HepG2 (cell line): Measurements from ENCODE around the gene RNF14. TPM values are rescaled to one million over a fixed set of nuclear protein-coding genes. Genes with fewer than 3 reads are reported as not detected.

Experiments used
- FOXC1 ChIP-seq: sonication (generic); formaldehyde crosslinking; IDR thresholded peaks from 2 replicates; pipeline ENCODE4 v1.8.0; 2022; ENCODE audit warnings: mild to moderate bottlenecking, missing genetic modification reagents, borderline replicate concordance
- GTF2F1 ChIP-seq: fragments of 150-350 bp; IDR thresholded peaks from 2 replicates; pipeline ENCODE4 v1.6.1; 2014; ENCODE audit warnings: low read length
- IKZF1 ChIP-seq: fragments of 450-650 bp; IDR thresholded peaks from 2 replicates; pipeline ENCODE4 v1.7.1; 2016
- IRF9 ChIP-seq: sonication (generic); formaldehyde crosslinking; IDR thresholded peaks from 2 replicates; pipeline ENCODE4 v1.8.0; 2022; ENCODE audit warnings: missing genetic modification reagents, mild to moderate bottlenecking, borderline replicate concordance
- KDM5B ChIP-seq: sonication (generic); formaldehyde crosslinking; IDR thresholded peaks from 2 replicates; pipeline ENCODE4 v1.4.0; 2020; ENCODE audit warnings: missing genetic modification reagents, mild to moderate bottlenecking, borderline replicate concordance
- MTF2 ChIP-seq: sonication (generic); formaldehyde crosslinking; IDR thresholded peaks from 2 replicates; pipeline ENCODE4 v1.5.0; 2020; ENCODE audit warnings: missing genetic modification reagents, borderline replicate concordance
- NBN ChIP-seq: fragments of 450-650 bp; conservative IDR thresholded peaks from 2 replicates; pipeline ENCODE4 v1.6.1; 2017
- PHF20 ChIP-seq: sonication (generic); formaldehyde crosslinking; IDR thresholded peaks from 2 replicates; pipeline ENCODE4 v1.5.0; 2020; ENCODE audit warnings: mild to moderate bottlenecking, missing genetic modification reagents
- PHF5A ChIP-seq: IDR thresholded peaks from one replicate; pipeline ENCODE4 v1.6.1; 2018; ENCODE audit warnings: low read depth, missing genetic modification reagents; ENCODE audit not compliant: unreplicated experiment
- PLRG1 ChIP-seq: fragments of 450-650 bp; conservative IDR thresholded peaks from 2 replicates; pipeline ENCODE4 v1.6.1; 2016
- REST ChIP-seq, 2 experiments: IDR thresholded peaks; 2 replicates each; pipeline ENCODE4 v1.6.1; 2011 to 2012; ENCODE audit warnings: low read length in 2 of 2, borderline replicate concordance in 1 of 2, low read depth in 1 of 2, mild to moderate bottlenecking in 1 of 2, moderate library complexity in 1 of 2
- STAT5B ChIP-seq: sonication (generic); formaldehyde crosslinking; IDR thresholded peaks from 2 replicates; pipeline ENCODE4 v1.4.0; 2020; ENCODE audit warnings: missing genetic modification reagents
- TBX3 ChIP-seq: fragments of 450-650 bp; IDR thresholded peaks from 2 replicates; pipeline ENCODE4 v1.6.1; 2017; ENCODE audit warnings: antibody characterized with exemption, mild to moderate bottlenecking, inconsistent platforms, borderline replicate concordance
- THAP8 ChIP-seq: sonication (generic); formaldehyde crosslinking; IDR thresholded peaks from 2 replicates; pipeline ENCODE4 v1.5.1; 2020; ENCODE audit warnings: missing genetic modification reagents, mild to moderate bottlenecking, borderline replicate concordance
- TIGD3 ChIP-seq: sonication (generic); formaldehyde crosslinking; IDR thresholded peaks from 2 replicates; pipeline ENCODE4 v1.5.1; 2020; ENCODE audit warnings: mild to moderate bottlenecking, missing genetic modification reagents, borderline replicate concordance
- ZBED4 ChIP-seq: sonication (generic); formaldehyde crosslinking; IDR thresholded peaks from 2 replicates; pipeline ENCODE4 v1.4.0; 2020; ENCODE audit warnings: missing genetic modification reagents, borderline replicate concordance
- ZBTB3 ChIP-seq: sonication (generic); formaldehyde crosslinking; IDR thresholded peaks from 2 replicates; pipeline ENCODE4 v1.4.0; 2020; ENCODE audit warnings: low read depth, mild to moderate bottlenecking, moderate library complexity, missing genetic modification reagents, borderline replicate concordance
- ZEB1 ChIP-seq: IDR thresholded peaks from 2 replicates; pipeline ENCODE4 v1.6.1; 2012; ENCODE audit warnings: mild to moderate bottlenecking, low read depth, inconsistent platforms; ENCODE audit not compliant: insufficient replicate concordance
- ZNF549 ChIP-seq: sonication (generic); formaldehyde crosslinking; IDR thresholded peaks from 2 replicates; pipeline ENCODE4 v1.5.0; 2020; ENCODE audit warnings: missing genetic modification reagents
- polyA plus RNA-seq, 8 experiments: library from polyadenylated mRNA; depleted of rRNA in 3 of 8; stranded (reverse) in 7 of 8; unstranded in 1 of 8; fragments of >200 nt; fragmentation: Illumina TruSeq in 4 of 8; extraction: Trizol in 4 of 8; gene quantifications; 2 replicates each; pipeline versions ENCODE4 v1.2.1 to v1.2.3, GENCODE V29; 2011 to 2016; ENCODE audit warnings: low read depth in 4 of 8, missing spikeins in 1 of 8, mixed read lengths in 1 of 8; ENCODE audit not compliant: insufficient read depth in 1 of 8
- total RNA-seq, 5 experiments: library from RNA; depleted of rRNA; stranded (reverse); fragments of >200 nt; fragmentation: Illumina TruSeq; extraction: Trizol; gene quantifications; 2 replicates each; pipeline ENCODE4 v1.2.3, GENCODE V29; 2016; ENCODE audit warnings: low read depth in 1 of 5

Gene RNF14
- total and polyA plus RNA-seq, 2 of the 13 experiments (the other 11 are each of a cell fraction or from before 2014, with no cell fraction given): 11.3 to 28.1 TPM

- TF ChIP-seq MTF2 (CRISPR knock-in tag) (peak; percentile 89; the same call in 1 of the 2 replicates), FOXC1 (peak; percentile 77; the same call in 1 of the 2 replicates), STAT5B (CRISPR knock-in tag) (no peak), PHF20 (peak; percentile 92), REST (IDR thresholded peaks at IDR 0.05; ENCODE audit: borderline replicate concordance in 1 of 2, low read depth in 1 of 2, low read length in 2 of 2) (no peak; a peak in 1 of 4 replicates), ZBTB3 (CRISPR knock-in tag) (peak; percentile 72), IRF9 (CRISPR knock-in tag) (peak; percentile 83; the same call in 1 of the 2 replicates), GTF2F1 (no peak), ZEB1 (no peak), PLRG1 (no peak), TIGD3 (CRISPR knock-in tag) (no peak), PHF5A (CRISPR knock-in tag) (no peak), ZBED4 (CRISPR knock-in tag) (0 out of 2 replicates have a peak, but pooled peaks have one; percentile 41), THAP8 (CRISPR knock-in tag) (no peak), NBN (no peak), TBX3 (no peak), KDM5B (CRISPR knock-in tag) (peak; percentile 90), ZNF549 (CRISPR knock-in tag) (no peak), IKZF1 (no peak)
Observed at GRCh38 chr5:141968914-141969608, at the start of gene RNF14 (continued).
